ENCODE measurements around the gene PDE4D.

DNA sequence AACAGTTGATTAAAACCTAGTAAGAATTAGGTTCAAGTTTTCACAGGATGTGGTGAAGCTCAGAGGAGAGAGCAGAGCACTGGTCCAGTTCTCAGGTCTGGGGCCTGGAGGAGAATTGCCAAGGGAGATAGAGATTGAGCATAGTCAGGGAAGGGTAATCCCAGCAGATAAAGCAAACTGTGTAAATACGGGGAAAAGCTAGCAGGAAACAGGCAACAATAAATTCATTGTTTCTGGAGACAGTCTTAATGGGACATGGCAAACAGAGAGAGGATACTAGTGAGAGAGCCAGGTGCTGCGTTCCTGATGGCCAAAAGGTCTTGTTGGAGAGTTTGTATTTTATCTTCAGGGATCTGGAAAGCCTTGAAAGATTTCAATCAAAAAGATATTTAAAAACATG is 333.0 kb downstream of the PDE4D start:
- TF ChIP-seq, protein P1, sequence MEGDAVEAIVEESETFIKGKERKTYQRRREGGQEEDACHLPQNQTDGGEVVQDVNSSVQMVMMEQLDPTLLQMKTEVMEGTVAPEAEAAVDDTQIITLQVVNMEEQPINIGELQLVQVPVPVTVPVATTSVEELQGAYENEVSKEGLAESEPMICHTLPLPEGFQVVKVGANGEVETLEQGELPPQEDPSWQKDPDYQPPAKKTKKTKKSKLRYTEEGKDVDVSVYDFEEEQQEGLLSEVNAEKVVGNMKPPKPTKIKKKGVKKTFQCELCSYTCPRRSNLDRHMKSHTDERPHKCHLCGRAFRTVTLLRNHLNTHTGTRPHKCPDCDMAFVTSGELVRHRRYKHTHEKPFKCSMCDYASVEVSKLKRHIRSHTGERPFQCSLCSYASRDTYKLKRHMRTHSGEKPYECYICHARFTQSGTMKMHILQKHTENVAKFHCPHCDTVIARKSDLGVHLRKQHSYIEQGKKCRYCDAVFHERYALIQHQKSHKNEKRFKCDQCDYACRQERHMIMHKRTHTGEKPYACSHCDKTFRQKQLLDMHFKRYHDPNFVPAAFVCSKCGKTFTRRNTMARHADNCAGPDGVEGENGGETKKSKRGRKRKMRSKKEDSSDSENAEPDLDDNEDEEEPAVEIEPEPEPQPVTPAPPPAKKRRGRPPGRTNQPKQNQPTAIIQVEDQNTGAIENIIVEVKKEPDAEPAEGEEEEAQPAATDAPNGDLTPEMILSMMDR (IDR thresholded peaks at IDR 0.05), result no peak
- TF ChIP-seq EZH2phosphoT487 (IDR thresholded peaks at IDR 0.05) (no peak), EZH2 (IDR thresholded peaks at IDR 0.05) (no peak)

Data from neural progenitor cell (in vitro differentiated cells).